ENCODE measurements around the gene TAF11L7.
"Not testable (repeated sequence)": the region's sequence is repeated elsewhere in the genome, so short reads cannot be mapped to it uniquely, and the experiment has no call there.

TAF11L7 gene

GRCh38 chr5:17585658-17586057 lies at the start of gene TAF11L7:
Gene TAF11L7, minus strand, starts transcription at chr5:17585758.
- DNase-seq (ENCODE audit: low spot score) = not testable (repeated sequence)

GRCh38 chr5:17634160-17634559 lies 48.6 kb upstream of the TAF11L7 start, which contains the start of gene TAF11L14:
Gene TAF11L14, plus strand, starts transcription at chr5:17634460.
- no peak for DNase-seq (ENCODE audit: low spot score)

GRCh38 chr5:17631788-17632187 lies 46.2 kb upstream of the TAF11L7 start, which contains the start of gene TAF11L13:
Gene TAF11L13, plus strand, starts transcription at chr5:17632088.
- not testable (repeated sequence) for DNase-seq (ENCODE audit: low spot score)

- no peak for DNase-seq (ENCODE audit: low spot score)
Measured at GRCh38 chr5:17625686-17626085, 40.1 kb upstream of the TAF11L7 start.

GRCh38 chr5:17620627-17621026 lies 35.1 kb upstream of the TAF11L7 start:
- DNase-seq (ENCODE audit: low spot score) = no peak

- no peak for DNase-seq (ENCODE audit: low spot score)
Measured at GRCh38 chr5:17619354-17619753, 33.8 kb upstream of the TAF11L7 start.

GRCh38 chr5:17614872-17615605 lies 29.5 kb upstream of the TAF11L7 start:
- DNase-seq (ENCODE audit: low spot score) = no peak

GRCh38 chr5:17610092-17610491 lies 24.5 kb upstream of the TAF11L7 start, which contains the start of gene TAF11L12:
Gene TAF11L12, plus strand, starts transcription at chr5:17610392.
- not testable (repeated sequence) for DNase-seq (ENCODE audit: low spot score)

GRCh38 chr5:17607461-17607860 lies 21.9 kb upstream of the TAF11L7 start:
- DNase-seq (ENCODE audit: low spot score) = not testable (repeated sequence)

GRCh38 chr5:17604951-17605350 lies 19.4 kb upstream of the TAF11L7 start:
- no peak for DNase-seq (ENCODE audit: low spot score)

- not testable (repeated sequence) for DNase-seq (ENCODE audit: low spot score)
Measured at GRCh38 chr5:17603880-17604279, 18.3 kb upstream of the TAF11L7 start, which contains the start of gene TAF11L11. Gene TAF11L11, plus strand, starts transcription at chr5:17604183.

GRCh38 chr5:17597728-17598127 lies 12.2 kb upstream of the TAF11L7 start, which contains the start of gene TAF11L10:
Gene TAF11L10, minus strand, starts transcription at chr5:17597828.
- not testable (repeated sequence) for DNase-seq (ENCODE audit: low spot score)

GRCh38 chr5:17594255-17594654 lies 8.7 kb upstream of the TAF11L7 start, which contains the start of gene TAF11L9:
Gene TAF11L9, minus strand, starts transcription at chr5:17594394.
- not testable (repeated sequence) for DNase-seq (ENCODE audit: low spot score)

GRCh38 chr5:17590860-17591259 lies 5.3 kb upstream of the TAF11L7 start, which contains the start of gene TAF11L8:
Gene TAF11L8, minus strand, starts transcription at chr5:17590960.
- not testable (repeated sequence) for DNase-seq (ENCODE audit: low spot score)
